HL-60 (cell line): ENCODE measurements around the gene CD4.
A peak's percentile ranks its signal among the peaks of the same experiment; 100 is the strongest.
"Not testable (repeated sequence)": the region's sequence is repeated elsewhere in the genome, so short reads cannot be mapped to it uniquely, and the experiment has no call there.

ENCODE experiments used
- DNase-seq, 2 experiments: peaks; one replicate each; pipeline ENCODE4 v3.0.0-alpha.2; 2010 to 2020; ENCODE audit warnings: low read depth in 1 of 2, low spot score in 1 of 2
- H3K27ac ChIP-seq: fragments of 250-450 bp; sonication (Bioruptor Pico); replicated peaks from 2 replicates; pipeline ENCODE4 v1.5.1; 2020; ENCODE audit warnings: mild to moderate bottlenecking, moderate library complexity
- H3K27me3 ChIP-seq: fragments of 250-450 bp; sonication (Bioruptor Pico); 2 replicates; pipeline ENCODE4 v1.5.1; 2021; ENCODE audit warnings: mild to moderate bottlenecking, moderate library complexity; ENCODE audit not compliant: insufficient read depth, poor library complexity, severe bottlenecking
- H3K4me3 ChIP-seq: replicated peaks from 2 replicates; pipeline ENCODE4 v1.5.1; 2011; ENCODE audit warnings: mild to moderate bottlenecking, control low read depth, low read length; ENCODE audit not compliant: insufficient read depth
- CTCF ChIP-seq: IDR thresholded peaks from one replicate; pipeline ENCODE4 v1.5.1; 2011; ENCODE audit warnings: low read length, control low read depth, inconsistent platforms; ENCODE audit not compliant: insufficient read depth
- GABPA ChIP-seq: IDR thresholded peaks from 2 replicates; pipeline ENCODE4 v1.6.1; 2012; ENCODE audit warnings: low read depth
- POLR2AphosphoS5 ChIP-seq: IDR thresholded peaks from 2 replicates; pipeline ENCODE4 v1.6.1; 2012; ENCODE audit warnings: low read depth
- SPI1 ChIP-seq: IDR thresholded peaks from 2 replicates; pipeline ENCODE4 v1.6.1; 2012; ENCODE audit warnings: low read depth, mild to moderate bottlenecking, borderline replicate concordance
- TF ChIP-seq, protein P1 (sequence below): IDR thresholded peaks from 2 replicates; pipeline ENCODE4 v1.6.1; 2012; ENCODE audit warnings: low read depth; ENCODE audit not compliant: insufficient replicate concordance

The CD4 gene

DNA sequence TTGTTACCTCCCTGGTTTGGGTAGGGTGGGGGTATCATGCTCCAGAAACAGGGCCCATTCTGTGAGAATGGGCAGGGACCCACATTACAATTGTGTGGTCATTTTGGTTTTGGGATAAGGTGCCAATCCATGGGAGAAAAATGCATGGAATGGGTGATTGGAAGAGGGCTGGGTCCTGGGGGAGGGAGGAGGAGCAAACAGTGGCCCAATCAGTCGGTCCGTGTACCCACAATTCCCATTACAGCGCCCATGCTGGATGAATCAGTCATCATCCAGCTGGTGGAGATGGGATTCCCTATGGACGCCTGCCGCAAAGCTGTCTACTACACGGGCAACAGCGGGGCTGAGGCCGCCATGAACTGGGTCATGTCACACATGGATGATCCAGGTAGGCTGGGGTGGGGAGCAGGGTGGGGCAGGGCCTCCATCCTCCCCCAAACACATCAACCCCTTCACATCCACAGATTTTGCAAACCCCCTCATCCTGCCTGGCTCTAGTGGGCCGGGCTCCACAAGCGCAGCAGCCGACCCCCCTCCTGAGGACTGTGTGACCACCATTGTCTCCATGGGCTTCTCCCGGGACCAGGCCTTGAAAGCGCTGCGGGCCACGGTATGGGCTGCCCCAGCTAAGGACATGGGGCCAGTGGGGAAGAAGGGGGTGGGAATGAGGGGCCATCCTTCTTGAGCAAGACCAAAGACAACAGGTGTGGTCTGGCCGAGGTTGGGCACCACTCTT, 74.4 kb downstream of the CD4 start:
- H3K27me3 ChIP-seq, result no peaks in the 10 kb centered on the region
- TF ChIP-seq CTCF (no peak), SPI1 (no peak), GABPA (no peak), POLR2AphosphoS5 (no peak)
- no peak overlapping the region for H3K4me3 ChIP-seq
- no peak for DNase-seq
- H3K27ac ChIP-seq, result no peak overlapping the region

DNA sequence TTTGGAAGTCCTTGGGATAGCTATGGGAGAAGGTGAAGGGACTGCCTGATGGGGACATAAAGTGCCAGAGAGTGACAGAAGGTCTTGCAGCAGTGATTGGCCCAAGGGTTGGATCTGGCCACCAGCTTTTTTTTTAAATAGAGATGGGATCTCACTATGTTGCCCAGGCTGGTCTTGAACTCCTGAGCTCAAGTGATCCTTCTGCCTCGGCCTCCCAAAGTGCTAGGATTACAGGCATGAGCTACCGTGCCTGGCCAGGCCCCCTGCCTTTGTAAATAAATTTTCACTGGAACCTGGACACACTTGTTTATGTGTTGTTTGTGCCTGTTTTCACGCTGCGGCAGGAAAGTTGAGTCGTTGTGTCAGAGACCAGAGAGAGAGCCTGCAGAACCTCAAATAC, 76.0 kb downstream of the CD4 start:
- not testable (repeated sequence) for H3K27ac ChIP-seq, H3K4me3 ChIP-seq, H3K27me3 ChIP-seq, DNase-seq

- peak overlapping the region; percentile 93 for H3K4me3 ChIP-seq
These were observed 77.0 kb downstream of the CD4 start for GRCh38 chr12:6866163-6866919.

DNA sequence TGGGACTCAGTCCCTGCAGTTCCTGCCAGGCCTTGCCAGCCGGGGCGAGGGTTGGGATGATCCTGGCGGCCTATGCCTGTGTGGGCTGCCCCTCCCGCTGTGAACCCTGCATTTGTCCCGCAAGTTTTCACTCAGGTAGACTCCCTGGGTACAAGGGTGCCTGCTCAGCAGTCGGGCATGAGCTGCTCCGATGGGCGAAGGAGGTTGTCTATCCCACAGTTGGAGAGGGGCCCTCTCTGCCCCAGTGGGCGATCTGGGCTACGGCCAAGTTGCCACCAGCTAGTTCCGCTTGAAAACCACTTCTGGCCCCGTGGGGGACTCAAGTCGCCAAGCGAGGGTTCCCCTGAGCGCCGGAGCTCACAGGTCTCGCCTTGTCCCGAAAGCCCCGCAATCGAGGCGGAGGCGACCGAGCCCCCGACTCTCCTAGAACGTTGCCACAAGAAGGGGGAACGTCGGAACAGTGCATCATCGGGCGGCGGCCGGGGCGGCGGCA, 77.6 kb downstream of the CD4 start:
- Histone ChIP-seq H3K4me3 (peak overlapping the region; percentile 93), H3K27me3 (no peaks in the 10 kb centered on the region), H3K27ac (peak overlapping the region; percentile 92)
- no peak for DNase-seq
- TF ChIP-seq POLR2AphosphoS5 (no peak), CTCF (no peak), SPI1 (0 out of 2 replicates have a peak, but pooled peaks have one; percentile 0)

More at GRCh38 chr12:6866163-6866919, 77.0 kb downstream of the CD4 start:
- no peak for DNase-seq
- Histone ChIP-seq H3K27me3 (no peaks in the 10 kb centered on the region), H3K27ac (peak overlapping the region; percentile 92)
- TF ChIP-seq, protein P1, sequence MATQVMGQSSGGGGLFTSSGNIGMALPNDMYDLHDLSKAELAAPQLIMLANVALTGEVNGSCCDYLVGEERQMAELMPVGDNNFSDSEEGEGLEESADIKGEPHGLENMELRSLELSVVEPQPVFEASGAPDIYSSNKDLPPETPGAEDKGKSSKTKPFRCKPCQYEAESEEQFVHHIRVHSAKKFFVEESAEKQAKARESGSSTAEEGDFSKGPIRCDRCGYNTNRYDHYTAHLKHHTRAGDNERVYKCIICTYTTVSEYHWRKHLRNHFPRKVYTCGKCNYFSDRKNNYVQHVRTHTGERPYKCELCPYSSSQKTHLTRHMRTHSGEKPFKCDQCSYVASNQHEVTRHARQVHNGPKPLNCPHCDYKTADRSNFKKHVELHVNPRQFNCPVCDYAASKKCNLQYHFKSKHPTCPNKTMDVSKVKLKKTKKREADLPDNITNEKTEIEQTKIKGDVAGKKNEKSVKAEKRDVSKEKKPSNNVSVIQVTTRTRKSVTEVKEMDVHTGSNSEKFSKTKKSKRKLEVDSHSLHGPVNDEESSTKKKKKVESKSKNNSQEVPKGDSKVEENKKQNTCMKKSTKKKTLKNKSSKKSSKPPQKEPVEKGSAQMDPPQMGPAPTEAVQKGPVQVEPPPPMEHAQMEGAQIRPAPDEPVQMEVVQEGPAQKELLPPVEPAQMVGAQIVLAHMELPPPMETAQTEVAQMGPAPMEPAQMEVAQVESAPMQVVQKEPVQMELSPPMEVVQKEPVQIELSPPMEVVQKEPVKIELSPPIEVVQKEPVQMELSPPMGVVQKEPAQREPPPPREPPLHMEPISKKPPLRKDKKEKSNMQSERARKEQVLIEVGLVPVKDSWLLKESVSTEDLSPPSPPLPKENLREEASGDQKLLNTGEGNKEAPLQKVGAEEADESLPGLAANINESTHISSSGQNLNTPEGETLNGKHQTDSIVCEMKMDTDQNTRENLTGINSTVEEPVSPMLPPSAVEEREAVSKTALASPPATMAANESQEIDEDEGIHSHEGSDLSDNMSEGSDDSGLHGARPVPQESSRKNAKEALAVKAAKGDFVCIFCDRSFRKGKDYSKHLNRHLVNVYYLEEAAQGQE, result no peak
- TF ChIP-seq POLR2AphosphoS5, result no peak
- no peak for TF ChIP-seq SPI1

- Histone ChIP-seq H3K27ac (peak within 1 kb of the TSS; percentile 92), H3K27me3 (no peaks in the 10 kb centered on the region), H3K4me3 (peak within 1 kb of the TSS; percentile 93)
- DNase-seq, result peak; percentile 79 to 82
- TF ChIP-seq, protein P1, result peak; percentile 77
- TF ChIP-seq POLR2AphosphoS5 (peak; percentile 97), CTCF (no peak), SPI1 (0 out of 2 replicates have a peak, but pooled peaks have one; percentile 0)
These were observed 78.3 kb downstream of the CD4 start, which contains the start of gene TPI1 for GRCh38 chr12:6867413-6868210. Gene TPI1, plus strand, starts transcription at chr12:6867531. Its CDS starts 36 bp downstream, at chr12:6867567.
